Measurements from ENCODE around the gene HBD. TPM values are rescaled to one million over a fixed set of nuclear protein-coding genes. Genes with fewer than 3 reads are reported as not detected.

Gene HBD
- total RNA-seq, 2 donors from 2014 or later = not detected

DNA sequence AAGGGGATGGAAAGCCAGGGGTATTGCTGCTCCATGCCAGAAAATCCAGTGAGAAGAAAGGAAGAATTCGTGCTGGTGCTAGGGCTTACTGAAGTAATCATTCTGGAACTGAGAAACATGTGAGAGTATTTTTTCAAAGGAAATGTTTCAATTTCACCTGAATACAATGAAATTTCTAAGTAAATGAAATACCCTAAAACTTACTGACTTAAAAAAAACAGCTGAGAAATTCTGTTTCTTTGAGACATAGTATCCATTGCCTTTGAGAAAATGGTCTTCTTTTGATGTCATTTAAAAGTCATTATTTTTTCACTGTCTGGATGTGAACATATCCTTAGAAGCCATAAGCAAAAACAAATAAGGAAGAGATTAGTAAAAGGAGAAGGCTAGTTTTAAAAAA is 33.7 kb downstream of the HBD start, which contains the start of gene OR51V1:
Gene OR51V1, minus strand, starts transcription at position 101 of the 400 bp plus-strand sequence. Its CDS starts 0 bp downstream, at position 101.
- TF ChIP-seq, protein P1, sequence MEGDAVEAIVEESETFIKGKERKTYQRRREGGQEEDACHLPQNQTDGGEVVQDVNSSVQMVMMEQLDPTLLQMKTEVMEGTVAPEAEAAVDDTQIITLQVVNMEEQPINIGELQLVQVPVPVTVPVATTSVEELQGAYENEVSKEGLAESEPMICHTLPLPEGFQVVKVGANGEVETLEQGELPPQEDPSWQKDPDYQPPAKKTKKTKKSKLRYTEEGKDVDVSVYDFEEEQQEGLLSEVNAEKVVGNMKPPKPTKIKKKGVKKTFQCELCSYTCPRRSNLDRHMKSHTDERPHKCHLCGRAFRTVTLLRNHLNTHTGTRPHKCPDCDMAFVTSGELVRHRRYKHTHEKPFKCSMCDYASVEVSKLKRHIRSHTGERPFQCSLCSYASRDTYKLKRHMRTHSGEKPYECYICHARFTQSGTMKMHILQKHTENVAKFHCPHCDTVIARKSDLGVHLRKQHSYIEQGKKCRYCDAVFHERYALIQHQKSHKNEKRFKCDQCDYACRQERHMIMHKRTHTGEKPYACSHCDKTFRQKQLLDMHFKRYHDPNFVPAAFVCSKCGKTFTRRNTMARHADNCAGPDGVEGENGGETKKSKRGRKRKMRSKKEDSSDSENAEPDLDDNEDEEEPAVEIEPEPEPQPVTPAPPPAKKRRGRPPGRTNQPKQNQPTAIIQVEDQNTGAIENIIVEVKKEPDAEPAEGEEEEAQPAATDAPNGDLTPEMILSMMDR (IDR thresholded peaks at IDR 0.05) = no peak

DNA sequence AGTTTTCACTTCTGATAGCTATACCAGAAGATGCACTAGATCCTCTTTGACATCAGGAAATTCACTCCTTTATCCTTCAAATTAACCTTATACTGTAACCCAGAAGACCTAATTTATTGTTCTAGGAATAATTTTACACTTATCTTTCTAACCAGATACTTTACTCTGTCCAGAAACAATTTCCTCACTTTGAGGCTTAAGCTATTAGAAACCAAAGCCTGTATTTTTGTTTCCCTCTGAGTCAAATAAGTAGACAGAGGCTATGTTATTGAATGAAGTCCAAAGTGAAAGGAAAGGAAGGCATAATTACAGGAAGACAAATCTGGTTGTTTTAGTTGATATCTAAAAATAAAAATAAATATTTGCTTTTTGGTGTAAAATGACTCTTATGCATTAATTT is 36.0 kb downstream of the HBD start:
- H3K27ac ChIP-seq = no peak overlapping the region
- ATAC-seq (ENCODE audit: insufficient number of reproducible peaks, low FRiP score, low read depth) (no peak), DNase-seq (ENCODE audit: low spot score) (no peak)
- no peaks in the 10 kb centered on the region for H3K36me3 ChIP-seq
- H3K9me3 ChIP-seq = no peaks in the 10 kb centered on the region
- TF ChIP-seq, protein P1 (IDR thresholded peaks at IDR 0.05) = no peak
- no peak overlapping the region for H3K4me3 ChIP-seq
- no peaks in the 10 kb centered on the region for H3K27me3 ChIP-seq (replicated peaks; ENCODE audit: insufficient read depth)
- no peaks in the 10 kb centered on the region for H3K4me1 ChIP-seq (ENCODE audit: control insufficient read depth in 1 of 2, low read depth in 2 of 2)

More for the DNA sequence above, 33.7 kb downstream of the HBD start, which contains the start of gene OR51V1:
- Histone ChIP-seq H3K4me1 (ENCODE audit: control insufficient read depth in 1 of 2, low read depth in 2 of 2) (no peaks in the 10 kb centered on the region), H3K9me3 (no peaks in the 10 kb centered on the region), H3K36me3 (no peaks in the 10 kb centered on the region), H3K27me3 (replicated peaks; ENCODE audit: insufficient read depth) (no peaks in the 10 kb centered on the region), H3K4me3 (no peak within 1 kb of the TSS), H3K27ac (no peak within 1 kb of the TSS)
- no peak for ATAC-seq (ENCODE audit: insufficient number of reproducible peaks, low FRiP score, low read depth)
- DNase-seq (ENCODE audit: low spot score) = no peak

DNA sequence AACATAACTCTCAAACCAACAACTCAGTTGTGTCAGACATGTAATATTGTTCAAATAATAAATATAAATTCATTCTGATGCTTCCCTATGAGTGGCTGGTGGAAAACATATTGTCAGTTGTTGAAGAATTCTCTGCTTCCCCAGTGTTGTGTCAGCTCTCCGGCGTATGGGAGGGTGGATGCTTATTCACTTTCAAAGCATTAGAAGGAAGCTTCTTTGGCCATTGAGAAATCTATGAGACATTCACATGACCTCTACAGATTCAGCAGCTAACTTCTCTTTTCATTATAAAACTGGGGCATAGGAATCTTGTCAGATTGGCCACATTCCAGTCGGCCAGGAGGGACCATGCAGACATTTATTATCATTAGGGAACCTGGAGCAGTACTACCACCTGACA is 36.7 kb downstream of the HBD start:
- no peak overlapping the region for H3K27ac ChIP-seq
- H3K36me3 ChIP-seq = no peaks in the 10 kb centered on the region
- ATAC-seq (ENCODE audit: insufficient number of reproducible peaks, low FRiP score, low read depth) = no peak
- TF ChIP-seq, protein P1 (IDR thresholded peaks at IDR 0.05) = no peak
- H3K4me1 ChIP-seq (ENCODE audit: control insufficient read depth in 1 of 2, low read depth in 2 of 2) = no peaks in the 10 kb centered on the region
- no peaks in the 10 kb centered on the region for H3K27me3 ChIP-seq (replicated peaks; ENCODE audit: insufficient read depth)
- no peaks in the 10 kb centered on the region for H3K9me3 ChIP-seq
- DNase-seq (ENCODE audit: low spot score) = no peak
- H3K4me3 ChIP-seq = no peak overlapping the region

DNA sequence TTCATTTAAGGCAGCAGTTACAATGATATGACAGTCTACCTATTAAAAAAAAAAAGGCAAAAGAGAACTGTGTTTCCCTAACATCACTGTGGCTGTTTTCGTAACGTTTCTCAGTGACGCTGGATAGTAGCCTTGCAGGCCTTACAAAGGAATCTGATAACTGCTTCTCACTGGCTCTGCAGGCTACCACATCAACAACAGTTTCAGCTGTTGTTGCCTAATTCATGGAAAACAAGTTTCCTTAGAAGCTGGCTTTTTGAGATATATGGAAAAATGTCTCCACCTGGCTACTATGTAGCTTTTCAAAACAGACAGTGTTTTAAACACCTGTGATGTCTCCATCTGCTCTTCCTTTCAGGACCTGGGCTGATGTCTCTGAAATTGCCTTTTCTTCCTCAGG is 37.6 kb downstream of the HBD start:
- no peak overlapping the region for H3K4me3 ChIP-seq
- H3K36me3 ChIP-seq = no peaks in the 10 kb centered on the region
- H3K27ac ChIP-seq = no peak overlapping the region
- H3K27me3 ChIP-seq (replicated peaks; ENCODE audit: insufficient read depth) = no peaks in the 10 kb centered on the region
- H3K9me3 ChIP-seq = no peaks in the 10 kb centered on the region
- DNase-seq (ENCODE audit: low spot score) (no peak), ATAC-seq (ENCODE audit: insufficient number of reproducible peaks, low FRiP score, low read depth) (no peak)
- TF ChIP-seq, protein P1 (IDR thresholded peaks at IDR 0.05) = no peak
- H3K4me1 ChIP-seq (ENCODE audit: control insufficient read depth in 1 of 2, low read depth in 2 of 2) = no peaks in the 10 kb centered on the region

DNA sequence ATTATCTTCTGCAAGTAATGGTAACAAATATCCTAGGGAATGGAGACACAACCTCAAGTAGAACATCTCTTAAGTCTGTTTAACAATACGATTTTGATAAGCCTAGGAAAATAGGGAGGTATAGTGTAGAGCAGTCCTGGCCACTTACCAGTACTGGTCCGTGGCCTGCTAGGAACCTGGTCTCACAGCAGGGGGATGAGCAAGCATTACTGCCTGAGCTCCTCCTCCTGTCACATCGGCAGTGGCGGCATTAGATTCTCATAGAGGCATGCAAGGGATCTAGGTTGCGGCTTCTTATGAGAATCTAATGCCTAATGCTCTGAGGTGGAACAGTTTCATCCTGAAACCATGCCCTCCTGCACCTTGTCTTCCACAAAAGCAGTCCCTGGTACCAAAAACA is 38.2 kb downstream of the HBD start:
- Histone ChIP-seq H3K27me3 (replicated peaks; ENCODE audit: insufficient read depth) (no peaks in the 10 kb centered on the region), H3K9me3 (no peaks in the 10 kb centered on the region), H3K4me3 (no peak overlapping the region), H3K4me1 (ENCODE audit: control insufficient read depth in 1 of 2, low read depth in 2 of 2) (no peaks in the 10 kb centered on the region), H3K27ac (no peak overlapping the region), H3K36me3 (no peaks in the 10 kb centered on the region)
- ATAC-seq (ENCODE audit: insufficient number of reproducible peaks, low FRiP score, low read depth) (no peak), DNase-seq (ENCODE audit: low spot score) (no peak)
- TF ChIP-seq, protein P1 (IDR thresholded peaks at IDR 0.05) = no peak

All from thoracic aorta (tissue), 2 donors.